HAP-1 (cell line): Measurements from ENCODE around the gene MAN2A1.
A peak's percentile ranks its signal among the peaks of the same experiment; 100 is the strongest.

Experiments used
- DNase-seq, 2 experiments: peaks; one replicate each; pipeline ENCODE4 v3.0.0-alpha.2; 2016 to 2020; ENCODE audit warnings: low spot score in 2 of 2
- H3K27me3 ChIP-seq: fragments of 250-450 bp; sonication (Bioruptor Pico); 2 replicates; pipeline ENCODE4 v1.5.1; 2020; ENCODE audit warnings: low read depth, mild to moderate bottlenecking, moderate library complexity
- H3K36me3 ChIP-seq: fragments of 250-450 bp; sonication (Bioruptor Pico); replicated peaks from 2 replicates; pipeline ENCODE4 v1.5.1; 2020; ENCODE audit warnings: mild to moderate bottlenecking
- H3K4me1 ChIP-seq: fragments of 250-450 bp; sonication (Bioruptor Pico); 2 replicates; pipeline ENCODE4 v1.5.1; 2020; ENCODE audit warnings: mild to moderate bottlenecking
- H3K4me3 ChIP-seq: fragments of 250-450 bp; sonication (Bioruptor Pico); 2 replicates; pipeline ENCODE4 v1.5.1; 2020; ENCODE audit warnings: mild to moderate bottlenecking, moderate library complexity
- H3K9me3 ChIP-seq: fragments of 250-450 bp; sonication (Bioruptor Pico); 2 replicates; pipeline ENCODE4 v1.5.1; 2020; ENCODE audit warnings: mild to moderate bottlenecking, moderate library complexity
- in situ Hi-C: fragments of 300-500 bp; cut with MboI; formaldehyde crosslinking; loops from 3 replicates; pipeline ENCODE4 v1.14.3; 2020; ENCODE audit warnings: low sequenced_read_pairs, inconsistent platforms, mixed read lengths

Gene MAN2A1

DNA sequence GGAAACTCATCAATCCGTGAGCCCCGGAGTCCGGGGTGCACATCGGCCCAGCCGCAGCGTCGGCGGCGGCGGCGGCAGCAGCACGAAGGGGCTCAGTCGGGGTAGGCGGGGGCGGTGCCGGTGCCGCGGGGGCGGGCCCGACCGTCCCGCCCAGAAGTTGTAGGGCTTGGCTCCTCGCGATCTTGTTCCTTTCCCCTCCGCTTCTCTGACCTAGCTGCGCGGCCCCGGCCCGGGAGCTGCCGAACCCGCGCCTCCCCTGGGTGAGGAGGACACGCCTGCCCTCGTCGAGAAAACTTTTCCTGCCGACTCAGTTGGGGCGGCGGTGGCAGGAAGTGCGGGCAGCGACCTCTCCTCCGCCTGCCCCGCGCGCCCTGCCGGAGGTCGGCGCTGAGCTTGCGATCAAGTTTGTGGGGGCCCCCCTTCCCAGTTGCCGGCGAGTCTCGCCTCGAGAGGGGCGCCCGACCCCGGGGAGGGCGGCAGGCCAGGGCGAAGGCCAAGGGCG lies at the start of gene MAN2A1:
TSS of gene MAN2A1 (plus strand) at position 188 of the 502 bp plus-strand sequence. CDS start 491 bp downstream, outside the sequence.
- Histone ChIP-seq H3K36me3 (no peaks in the 10 kb centered on the region), H3K4me3 (peak within 1 kb of the TSS; percentile 91), H3K27me3 (no peaks in the 10 kb centered on the region), H3K9me3 (peaks cover 13% of the 10 kb centered on the region), H3K4me1 (peaks cover 15% of the 10 kb centered on the region)
- DNase-seq: peak; percentile 70 to 83
- in situ Hi-C loops: no loop called here

DNA sequence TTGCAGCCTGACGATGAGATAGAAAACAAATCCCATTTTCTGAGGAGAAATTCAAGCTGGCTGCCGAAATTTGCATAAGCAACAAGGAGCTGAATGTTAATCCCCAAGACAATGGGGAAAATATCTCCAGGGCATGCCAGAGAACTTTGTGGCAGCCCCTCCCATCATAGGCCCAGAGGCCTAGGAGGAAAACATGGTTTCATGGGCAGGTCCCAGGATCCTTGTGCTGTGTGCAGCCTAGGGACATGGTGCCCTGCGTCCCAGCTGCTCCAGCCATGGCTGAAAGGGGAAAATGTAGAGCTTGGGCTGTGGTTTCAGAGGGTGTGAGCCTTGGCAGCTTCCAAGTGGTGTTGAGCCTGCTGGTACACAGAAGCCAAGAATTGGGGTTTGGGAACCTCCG lies 48.8 kb upstream of the MAN2A1 start:
- H3K4me3 ChIP-seq: no peak overlapping the region
- peaks cover 8% of the 10 kb centered on the region; the same call in 1 of the 2 replicates for H3K4me1 ChIP-seq
- peaks cover 4% of the 10 kb centered on the region for H3K9me3 ChIP-seq
- peak; percentile 28 to 71 for DNase-seq
- in situ Hi-C loops: no loop called here
- no peaks in the 10 kb centered on the region for H3K36me3 ChIP-seq
- no peaks in the 10 kb centered on the region for H3K27me3 ChIP-seq

DNA sequence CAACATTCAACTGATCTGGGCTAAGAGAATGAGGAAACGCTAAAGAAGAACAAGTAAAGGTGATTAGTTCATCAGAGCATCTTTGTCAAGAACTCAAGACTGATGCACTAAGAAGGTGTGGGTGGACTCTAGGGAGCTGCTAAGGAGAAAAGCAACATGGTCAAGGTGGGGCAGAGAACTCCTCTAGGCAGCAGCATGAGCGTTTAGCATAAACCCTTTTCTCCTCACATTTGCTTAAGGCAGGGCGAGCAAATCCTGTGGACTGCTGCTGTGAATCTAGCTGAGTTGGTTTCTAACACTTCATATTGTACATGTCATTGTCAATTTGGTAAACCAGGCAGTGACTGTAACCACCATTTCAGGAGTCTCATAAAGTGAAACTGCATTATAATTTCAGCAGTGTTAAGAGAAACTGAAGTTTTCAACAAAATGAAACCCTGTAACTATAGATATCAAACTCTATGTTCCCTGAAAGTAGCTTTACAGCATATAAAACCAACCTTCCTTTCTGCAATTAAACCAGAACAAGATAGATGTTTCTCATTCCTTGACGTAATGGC lies 45.9 kb upstream of the MAN2A1 start:
- Histone ChIP-seq H3K4me1 (peaks cover 8% of the 10 kb centered on the region; the same call in 1 of the 2 replicates), H3K4me3 (no peak overlapping the region), H3K9me3 (peaks cover 4% of the 10 kb centered on the region), H3K27me3 (no peaks in the 10 kb centered on the region), H3K36me3 (no peaks in the 10 kb centered on the region)
- no peak for DNase-seq
- in situ Hi-C loops: no loop called here

DNA sequence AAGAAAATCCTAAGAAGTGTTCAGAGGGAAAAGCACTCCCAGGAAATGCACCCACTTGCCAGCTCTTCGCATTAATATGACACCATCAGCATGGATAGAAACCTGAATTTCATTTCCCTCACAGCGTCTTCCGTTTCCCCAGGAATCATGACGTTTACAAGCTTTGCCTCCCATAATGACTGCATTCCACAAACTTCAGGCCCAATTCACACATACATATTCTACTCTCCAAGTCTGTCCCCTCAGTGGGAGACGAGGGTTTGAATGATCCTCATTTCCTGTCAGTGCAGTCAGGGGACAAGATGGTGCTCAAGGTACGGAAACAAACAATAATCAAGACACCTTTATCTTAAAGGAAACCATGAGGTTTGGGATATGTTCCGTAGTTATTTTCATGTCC lies 44.9 kb upstream of the MAN2A1 start:
- H3K4me1 ChIP-seq: peaks cover 8% of the 10 kb centered on the region; the same call in 1 of the 2 replicates
- in situ Hi-C loops: no loop called here
- H3K4me3 ChIP-seq: no peak overlapping the region
- H3K27me3 ChIP-seq: no peaks in the 10 kb centered on the region
- no peak for DNase-seq
- peaks cover 4% of the 10 kb centered on the region for H3K9me3 ChIP-seq
- H3K36me3 ChIP-seq: no peaks in the 10 kb centered on the region

DNA sequence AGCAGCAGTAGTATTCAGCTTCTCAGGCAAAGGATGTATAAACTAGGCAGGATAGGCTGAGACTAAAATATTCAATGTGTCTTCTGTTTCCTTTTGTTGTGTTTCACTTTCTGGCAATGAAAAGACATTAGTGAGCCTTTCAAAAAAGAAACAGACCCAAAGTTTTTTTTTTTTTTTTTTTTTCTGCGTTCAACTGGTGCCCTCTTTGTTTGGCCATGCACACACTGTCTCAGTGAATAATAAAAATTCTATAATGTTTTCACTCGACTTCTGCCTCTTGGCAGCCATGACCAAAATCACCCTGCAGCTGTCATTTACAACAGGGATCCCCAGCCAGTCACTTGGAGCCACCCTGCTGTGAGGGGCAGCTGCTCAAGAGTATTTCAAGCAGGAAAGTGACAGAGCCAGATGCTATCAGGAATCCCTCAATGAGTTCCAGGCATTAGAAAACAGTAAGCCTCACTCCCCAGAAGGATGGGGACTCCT lies 44.0 kb upstream of the MAN2A1 start:
- DNase-seq: peak in 1 of 2 experiments; percentile 11
- Histone ChIP-seq H3K36me3 (no peaks in the 10 kb centered on the region), H3K9me3 (peaks cover 4% of the 10 kb centered on the region; the same call in 1 of the 2 replicates), H3K4me1 (peaks cover 5% of the 10 kb centered on the region; the same call in 1 of the 2 replicates), H3K4me3 (no peak overlapping the region), H3K27me3 (no peaks in the 10 kb centered on the region)
- in situ Hi-C loops: no loop called here

DNA sequence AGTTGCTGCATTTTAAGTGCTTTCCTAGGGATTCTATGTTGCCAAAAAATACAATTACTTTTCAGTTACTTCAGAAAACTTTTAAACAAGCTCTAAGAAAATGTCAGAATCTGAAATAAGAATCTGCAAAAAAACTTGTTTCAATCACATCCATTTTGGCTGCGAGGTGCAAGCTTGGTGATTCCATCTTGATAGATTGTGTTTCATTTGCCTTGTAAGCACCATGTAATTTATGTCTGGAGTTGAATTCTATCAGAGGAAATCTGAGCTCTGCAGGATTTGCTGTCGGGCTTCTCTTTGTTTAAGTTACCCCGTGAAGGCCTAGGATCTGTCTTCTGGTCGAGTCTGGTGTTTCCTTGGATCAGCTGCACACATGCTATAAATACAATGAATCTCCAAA lies 40.4 kb upstream of the MAN2A1 start:
- Histone ChIP-seq H3K4me1 (no peaks in the 10 kb centered on the region), H3K4me3 (no peak overlapping the region), H3K27me3 (no peaks in the 10 kb centered on the region), H3K36me3 (no peaks in the 10 kb centered on the region), H3K9me3 (no peaks in the 10 kb centered on the region)
- no peak for DNase-seq
- in situ Hi-C loops: no loop called here

DNA sequence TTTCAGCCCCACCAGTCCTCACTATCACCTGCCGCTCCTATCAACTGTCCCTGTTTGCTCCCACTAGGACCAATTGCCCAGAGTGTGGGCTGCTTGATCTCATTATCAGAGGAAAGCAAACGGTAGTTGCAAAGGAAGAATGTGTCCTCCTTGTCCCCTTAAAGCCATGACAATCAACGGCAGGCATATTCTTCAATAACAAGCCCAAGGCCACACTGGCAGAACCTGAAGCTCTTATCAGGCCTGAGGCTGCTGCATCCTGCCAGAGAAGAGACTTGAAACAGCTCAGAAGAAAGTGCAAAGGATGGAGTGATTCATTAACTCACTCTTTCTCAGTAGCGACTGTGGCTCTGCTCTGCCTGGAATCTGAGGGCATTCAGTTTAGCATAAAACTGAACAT lies 39.2 kb upstream of the MAN2A1 start:
- in situ Hi-C loops: no loop called here
- no peak for DNase-seq

DNA sequence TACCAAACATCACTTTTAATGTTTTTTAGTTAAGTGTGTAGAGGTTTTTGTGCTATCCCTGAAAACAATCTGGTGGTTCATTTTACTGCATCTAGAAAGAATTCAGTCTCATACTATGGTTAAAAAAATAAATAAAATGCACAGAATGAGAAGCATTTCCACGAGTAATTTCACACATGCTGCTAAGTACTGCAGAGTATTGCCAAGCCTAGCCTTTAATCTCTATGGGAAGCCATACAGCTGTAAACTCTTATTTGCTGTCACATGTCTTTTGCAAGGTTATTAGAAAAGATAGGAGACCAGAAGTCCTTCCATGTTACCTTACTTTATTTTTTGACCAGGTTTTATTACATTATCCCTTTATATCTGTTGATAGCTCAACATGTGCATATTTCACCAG lies 37.6 kb upstream of the MAN2A1 start:
- Histone ChIP-seq H3K4me3 (no peak overlapping the region), H3K27me3 (no peaks in the 10 kb centered on the region), H3K4me1 (no peaks in the 10 kb centered on the region), H3K36me3 (no peaks in the 10 kb centered on the region), H3K9me3 (no peaks in the 10 kb centered on the region)
- no peak for DNase-seq
- in situ Hi-C loops: no loop called here

More for the DNA sequence above, 39.2 kb upstream of the MAN2A1 start:
- Histone ChIP-seq H3K27me3 (no peaks in the 10 kb centered on the region), H3K4me1 (no peaks in the 10 kb centered on the region), H3K36me3 (no peaks in the 10 kb centered on the region), H3K4me3 (no peak overlapping the region), H3K9me3 (no peaks in the 10 kb centered on the region)

DNA sequence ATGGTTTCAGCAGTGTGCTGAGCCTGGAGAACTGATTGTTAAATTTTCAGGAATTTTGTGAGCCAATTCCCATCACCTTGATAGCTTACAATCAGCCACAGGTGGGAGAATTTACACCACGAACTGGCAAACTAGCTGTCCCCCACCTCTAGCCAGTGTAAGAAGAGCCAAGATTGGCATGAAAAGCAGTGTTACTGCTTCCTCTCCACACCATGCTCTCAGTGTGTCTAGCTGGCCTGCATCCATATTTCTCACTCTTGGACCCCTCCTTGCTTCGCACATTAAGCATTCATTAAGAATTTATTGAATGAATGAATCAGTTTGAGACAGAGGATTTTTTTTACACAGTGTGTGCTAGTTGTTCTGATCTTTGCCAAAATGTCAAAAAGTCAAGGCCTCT lies 36.7 kb upstream of the MAN2A1 start:
- Histone ChIP-seq H3K4me1 (no peaks in the 10 kb centered on the region), H3K4me3 (no peak overlapping the region), H3K27me3 (no peaks in the 10 kb centered on the region), H3K36me3 (no peaks in the 10 kb centered on the region), H3K9me3 (no peaks in the 10 kb centered on the region)
- in situ Hi-C loops: no loop called here
- no peak for DNase-seq

DNA sequence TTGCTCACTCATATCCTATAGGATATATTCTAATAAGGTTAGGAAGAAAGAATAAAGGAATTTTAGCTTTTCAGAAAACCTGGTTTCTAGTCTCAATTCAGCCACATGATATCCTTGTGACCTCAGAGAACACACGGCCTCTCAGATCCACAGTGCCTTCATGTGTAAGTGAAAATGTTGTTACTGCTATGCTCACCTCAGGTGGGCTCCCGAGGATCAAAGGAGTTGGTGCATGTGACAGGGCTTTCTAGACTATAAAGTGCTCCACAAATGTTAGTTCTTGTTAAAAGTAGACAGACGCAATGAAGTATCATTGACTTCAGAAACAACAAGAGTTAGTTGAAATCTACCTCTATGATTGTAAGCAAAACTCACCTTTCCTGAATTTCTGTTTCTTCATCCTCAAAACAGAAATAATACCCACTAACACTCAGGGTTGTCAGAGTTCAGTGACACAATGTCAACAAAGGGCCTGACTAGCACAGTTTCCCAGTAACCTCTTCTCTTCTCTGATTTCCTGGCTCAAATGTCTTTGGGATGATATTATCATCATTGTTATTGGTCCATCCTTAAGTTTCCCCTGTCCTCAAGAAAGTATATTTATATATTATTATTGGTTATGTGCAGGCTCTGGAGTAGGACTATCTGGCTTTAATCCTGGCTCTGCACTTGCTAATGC lies 36.0 kb upstream of the MAN2A1 start:
- no peak for DNase-seq
- H3K36me3 ChIP-seq: no peaks in the 10 kb centered on the region
- H3K4me1 ChIP-seq: no peaks in the 10 kb centered on the region
- in situ Hi-C loops: no loop called here
- H3K4me3 ChIP-seq: no peak overlapping the region
- no peaks in the 10 kb centered on the region for H3K9me3 ChIP-seq
- H3K27me3 ChIP-seq: no peaks in the 10 kb centered on the region

DNA sequence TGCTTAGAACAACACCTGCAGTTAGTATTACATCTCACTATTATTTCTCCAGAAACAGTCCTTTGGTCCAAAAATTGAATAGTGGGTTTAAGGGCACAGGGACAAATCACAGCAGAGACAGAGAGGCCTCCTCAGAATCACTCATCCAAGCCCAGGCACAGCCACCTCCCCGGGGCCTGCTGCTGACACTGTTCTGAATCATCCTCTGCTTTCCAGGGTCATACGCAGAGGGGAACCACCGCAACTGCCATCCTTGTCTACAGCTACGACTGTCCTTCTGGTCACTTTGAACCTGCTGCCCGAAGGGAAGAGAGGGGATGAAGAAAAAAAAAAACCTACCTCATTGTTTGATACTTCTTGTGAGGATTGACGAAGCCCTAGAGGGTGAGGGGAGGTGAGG lies 35.3 kb upstream of the MAN2A1 start:
- no peaks in the 10 kb centered on the region for H3K9me3 ChIP-seq
- DNase-seq: no peak
- in situ Hi-C loops: no loop called here
- H3K4me1 ChIP-seq: no peaks in the 10 kb centered on the region
- no peaks in the 10 kb centered on the region for H3K27me3 ChIP-seq
- H3K4me3 ChIP-seq: no peak overlapping the region
- no peaks in the 10 kb centered on the region for H3K36me3 ChIP-seq

DNA sequence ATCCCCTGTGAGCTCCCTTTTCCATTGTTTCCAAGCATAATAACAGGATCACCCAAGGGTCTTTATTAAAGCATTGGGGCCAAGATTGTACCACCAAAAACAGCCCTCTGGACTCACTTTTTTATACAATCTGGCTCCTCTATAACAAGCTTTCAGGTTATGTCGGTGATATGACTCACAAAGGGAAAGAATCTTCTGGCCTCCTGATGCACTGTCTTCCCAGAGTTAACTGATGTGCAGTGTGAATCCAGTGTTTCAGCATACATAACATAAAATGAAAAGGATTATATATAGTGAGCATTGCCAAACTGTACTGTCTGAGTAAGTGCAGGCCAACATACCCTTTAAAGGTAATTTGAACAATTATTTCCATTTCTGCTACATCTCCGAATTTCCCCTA lies 33.9 kb upstream of the MAN2A1 start:
- Histone ChIP-seq H3K9me3 (no peaks in the 10 kb centered on the region), H3K4me3 (no peak overlapping the region), H3K4me1 (no peaks in the 10 kb centered on the region), H3K27me3 (no peaks in the 10 kb centered on the region), H3K36me3 (no peaks in the 10 kb centered on the region)
- DNase-seq: no peak
- in situ Hi-C loops: no loop called here

DNA sequence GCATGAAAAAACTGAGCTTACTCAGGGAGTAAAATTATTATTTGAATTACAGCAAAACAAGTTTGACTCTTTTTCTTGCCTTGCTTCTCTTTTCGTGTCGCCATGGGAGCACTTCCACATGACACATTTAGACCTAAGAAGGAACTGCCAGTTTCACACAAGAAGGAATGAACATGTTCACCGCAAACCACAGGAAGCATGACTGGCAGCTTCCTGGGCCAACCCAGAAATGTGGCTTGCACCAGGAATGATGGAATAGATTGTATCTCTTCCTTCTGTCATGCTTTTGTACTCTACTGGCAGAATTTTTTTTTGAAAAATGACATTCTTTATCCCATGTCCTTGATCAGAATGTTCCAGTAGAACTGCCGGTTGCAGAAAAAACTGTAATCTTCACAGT lies 32.9 kb upstream of the MAN2A1 start:
- no peaks in the 10 kb centered on the region for H3K9me3 ChIP-seq
- no peak for DNase-seq
- no peaks in the 10 kb centered on the region for H3K4me1 ChIP-seq
- no peaks in the 10 kb centered on the region for H3K36me3 ChIP-seq
- H3K27me3 ChIP-seq: no peaks in the 10 kb centered on the region
- in situ Hi-C loops: no loop called here
- H3K4me3 ChIP-seq: no peak overlapping the region

DNA sequence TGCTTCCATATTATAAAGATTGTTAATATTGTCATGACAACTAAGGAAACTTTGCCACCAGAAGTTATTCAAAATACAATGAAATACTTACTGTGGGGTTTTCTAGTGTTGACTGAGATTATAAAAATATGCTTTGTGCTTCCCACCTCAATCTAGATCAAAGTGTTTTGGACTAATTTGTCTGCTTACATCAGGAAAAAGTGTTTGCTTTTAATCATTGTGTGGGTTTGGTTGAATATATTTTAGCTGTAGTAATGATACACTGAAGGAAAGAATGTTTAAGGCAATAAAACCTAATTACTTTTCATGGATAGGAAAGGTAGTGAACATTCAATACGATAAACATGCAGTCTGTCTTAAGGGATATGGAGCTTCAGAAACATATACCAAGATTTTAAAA lies 29.8 kb upstream of the MAN2A1 start:
- DNase-seq: no peak
- Histone ChIP-seq H3K27me3 (no peaks in the 10 kb centered on the region), H3K4me1 (no peaks in the 10 kb centered on the region), H3K4me3 (no peak overlapping the region), H3K9me3 (no peaks in the 10 kb centered on the region), H3K36me3 (no peaks in the 10 kb centered on the region)
- in situ Hi-C loops: no loop called here
